Erythroblast (primary cell): ENCODE results near the gene QKI.

ENCODE experiments used
- GATA1 ChIP-seq: IDR thresholded peaks from 2 replicates; pipeline ENCODE4 v1.6.1; 2011; ENCODE audit warnings: low read depth, mild to moderate bottlenecking, control low read depth, low read length, moderate library complexity
- POLR2A ChIP-seq: IDR thresholded peaks from 2 replicates; pipeline ENCODE4 v1.6.1; 2011; ENCODE audit warnings: mild to moderate bottlenecking, low read length

- TF ChIP-seq POLR2A (no peak), GATA1 (no peak)
Measured at GRCh38 chr6:163393923-163394322, 20.6 kb upstream of the QKI start.
